H9 (cell line): ENCODE measurements around the gene SEMA3D. TPM values are rescaled to one million over a fixed set of nuclear protein-coding genes. Genes with fewer than 3 reads are reported as not detected.

Experiments
- DNase-seq: peaks from one replicate; pipeline ENCODE4 v3.0.0-alpha.2; 2017
- H2AFZ ChIP-seq: one replicate; pipeline ENCODE4 v1.6.1; 2013; ENCODE audit warnings: mild to moderate bottlenecking, low read length, control low read depth, moderate library complexity
- H2AK5ac ChIP-seq: 2 replicates; pipeline ENCODE4 v1.6.1; 2013; ENCODE audit warnings: low read length, control low read depth, mixed read lengths; ENCODE audit not compliant: insufficient read length
- H2BK120ac ChIP-seq: one replicate; pipeline ENCODE4 v1.6.1; 2013; ENCODE audit warnings: low read depth, mild to moderate bottlenecking, low read length, control low read depth, inconsistent platforms; ENCODE audit not compliant: poor library complexity, severe bottlenecking
- H2BK12ac ChIP-seq: 2 replicates; pipeline ENCODE4 v1.6.1; 2013; ENCODE audit warnings: low read length, control low read depth, mixed read lengths, low read depth; ENCODE audit not compliant: insufficient read length
- H2BK15ac ChIP-seq: 2 replicates; pipeline ENCODE4 v1.6.1; 2013; ENCODE audit warnings: low read depth, low read length, control low read depth
- H2BK20ac ChIP-seq: one replicate; pipeline ENCODE4 v1.6.1; 2013; ENCODE audit warnings: low read depth, mild to moderate bottlenecking, low read length, control low read depth, inconsistent platforms; ENCODE audit not compliant: poor library complexity, severe bottlenecking
- H2BK5ac ChIP-seq: 2 replicates; pipeline ENCODE4 v1.6.1; 2013; ENCODE audit warnings: low read length, control low read depth, mixed read lengths; ENCODE audit not compliant: insufficient read length
- H3K14ac ChIP-seq: 2 replicates; pipeline ENCODE4 v1.6.1; 2013; ENCODE audit warnings: low read length, control low read depth; ENCODE audit not compliant: insufficient read depth
- H3K18ac ChIP-seq: 2 replicates; pipeline ENCODE4 v1.6.1; 2013; ENCODE audit warnings: low read depth, mild to moderate bottlenecking, mixed read lengths, low read length, control low read depth; ENCODE audit not compliant: insufficient read length
- H3K23ac ChIP-seq: 2 replicates; pipeline ENCODE4 v1.6.1; 2013; ENCODE audit warnings: low read length, control low read depth, mixed read lengths, low read depth; ENCODE audit not compliant: insufficient read length
- H3K23me2 ChIP-seq: 2 replicates; pipeline ENCODE4 v1.6.1; 2013; ENCODE audit warnings: low read depth, mild to moderate bottlenecking, mixed read lengths, low read length, control low read depth; ENCODE audit not compliant: insufficient read length, poor library complexity, severe bottlenecking
- H3K27ac ChIP-seq: 2 replicates; pipeline ENCODE4 v1.5.1; 2013; ENCODE audit warnings: low read length, control low read depth, mixed read lengths, low read depth; ENCODE audit not compliant: insufficient read length
- H3K27me3 ChIP-seq: 2 replicates; pipeline ENCODE4 v1.6.1; 2013; ENCODE audit warnings: low read length, control low read depth, inconsistent platforms; ENCODE audit not compliant: insufficient read depth
- H3K4ac ChIP-seq: 2 replicates; pipeline ENCODE4 v1.6.1; 2013; ENCODE audit warnings: low read depth, mild to moderate bottlenecking, control low read depth, inconsistent platforms, low read length, moderate library complexity
- H3K4me1 ChIP-seq: 2 replicates; pipeline ENCODE4 v1.6.1; 2013; ENCODE audit warnings: low read length, control low read depth, inconsistent platforms; ENCODE audit not compliant: insufficient read depth
- H3K4me2 ChIP-seq: 2 replicates; pipeline ENCODE4 v1.6.1; 2013; ENCODE audit warnings: low read length, control low read depth, mixed read lengths; ENCODE audit not compliant: insufficient read length, insufficient read depth
- H3K56ac ChIP-seq: 2 replicates; pipeline ENCODE4 v1.6.1; 2013; ENCODE audit warnings: low read depth, mild to moderate bottlenecking, mixed read lengths, low read length, control low read depth; ENCODE audit not compliant: insufficient read length
- H3K79me1 ChIP-seq: 2 replicates; pipeline ENCODE4 v1.6.1; 2013; ENCODE audit warnings: low read depth, mild to moderate bottlenecking, moderate library complexity, low read length, control low read depth, inconsistent platforms; ENCODE audit not compliant: insufficient read depth, poor library complexity, severe bottlenecking
- H3K79me2 ChIP-seq: 2 replicates; pipeline ENCODE4 v1.6.1; 2013; ENCODE audit warnings: low read length, control low read depth, inconsistent platforms; ENCODE audit not compliant: insufficient read depth
- H3K9ac ChIP-seq: 2 replicates; pipeline ENCODE4 v1.6.1; 2013; ENCODE audit warnings: low read length, control low read depth, mixed read lengths; ENCODE audit not compliant: insufficient read length; ENCODE audit errors: extremely low read depth
- H3K9me3 ChIP-seq: one replicate; pipeline ENCODE4 v1.6.1; 2013; ENCODE audit warnings: low read depth, low read length, inconsistent platforms; ENCODE audit not compliant: control insufficient read depth
- H3T11ph ChIP-seq: one replicate; pipeline ENCODE4 v1.6.1; 2013; ENCODE audit warnings: mild to moderate bottlenecking, low read length, control low read depth, inconsistent platforms
- H4K20me1 ChIP-seq: one replicate; pipeline ENCODE4 v1.6.1; 2013; ENCODE audit not compliant: control insufficient read depth, insufficient read length, insufficient read depth
- H4K5ac ChIP-seq: 2 replicates; pipeline ENCODE4 v1.6.1; 2013; ENCODE audit warnings: low read depth, mild to moderate bottlenecking, mixed read lengths, low read length, control low read depth; ENCODE audit not compliant: insufficient read length
- H4K8ac ChIP-seq: replicated peaks from 2 replicates; pipeline ENCODE4 v1.6.1; 2013; ENCODE audit warnings: low read length, control low read depth, mixed read lengths, low read depth; ENCODE audit not compliant: insufficient read length
- H4K91ac ChIP-seq: 2 replicates; pipeline ENCODE4 v1.6.1; 2013; ENCODE audit warnings: low read depth, mild to moderate bottlenecking, moderate library complexity, mixed read lengths, low read length, control low read depth; ENCODE audit not compliant: insufficient read length
- H3K27ac Mint-ChIP-seq, 3 experiments: 2 replicates in 2 of 3; 3 replicates in 1 of 3; pipeline ENCODE4 v1.8.0; 2020 to 2021; ENCODE audit warnings: mixed read lengths in 3 of 3, mild to moderate bottlenecking in 1 of 3, moderate library complexity in 1 of 3
- H3K27me3 Mint-ChIP-seq: 2 replicates; pipeline ENCODE4 v1.8.0; 2021; ENCODE audit warnings: low read depth, mild to moderate bottlenecking, moderate library complexity, mixed read lengths
- H3K36me3 Mint-ChIP-seq, 3 experiments: 2 replicates in 2 of 3; 3 replicates in 1 of 3; pipeline ENCODE4 v1.8.0; 2020 to 2021; ENCODE audit warnings: low read depth in 3 of 3, mixed read lengths in 3 of 3; ENCODE audit not compliant: insufficient read depth in 1 of 3
- H3K4me1 Mint-ChIP-seq, 2 experiments: 2 replicates each; pipeline ENCODE4 v1.8.0; 2020; ENCODE audit warnings: mixed read lengths in 2 of 2
- H3K4me3 Mint-ChIP-seq, 2 experiments: 2 replicates in 1 of 2; 3 replicates in 1 of 2; pipeline ENCODE4 v1.8.0; 2020 to 2021; ENCODE audit warnings: mild to moderate bottlenecking in 2 of 2, mixed read lengths in 2 of 2, moderate library complexity in 1 of 2
- H3K9me3 Mint-ChIP-seq, 2 experiments: 2 replicates in 1 of 2; 3 replicates in 1 of 2; pipeline ENCODE4 v1.8.0; 2020; ENCODE audit warnings: mild to moderate bottlenecking in 2 of 2, mixed read lengths in 2 of 2, moderate library complexity in 1 of 2
- CTCF ChIP-seq: fragments of 200-600 bp; sonication (generic); conservative IDR thresholded peaks from 3 replicates; pipeline ENCODE4 v1.8.0; 2021; ENCODE audit warnings: antibody characterized with exemption, mild to moderate bottlenecking
- WGBS: extraction: QIAGEN DNeasy Blood & Tissue Kit; methylation state at CpG from one replicate; pipeline ENCODE4 v1.1.7; 2013; ENCODE audit warnings: missing lambda C conversion rate, low lambda C conversion rate, mixed read lengths; ENCODE audit not compliant: insufficient read length; ENCODE audit errors: extremely low coverage; 5-methylcytosine and 5-hydroxymethylcytosine counted together
- total RNA-seq: library from RNA; stranded (reverse); gene quantifications from 2 replicates; pipeline ENCODE4 v1.2.1, GENCODE V29; 2021

The SEMA3D gene
- total RNA-seq, 1 experiment from 2014 or later: 5.4 TPM

- H2BK12ac ChIP-seq: no peak overlapping the region
- no peak overlapping the region for H2BK120ac ChIP-seq
- no peak overlapping the region for H3K56ac ChIP-seq
- H3K4me1 ChIP-seq: no peaks in the 10 kb centered on the region
- Mint-ChIP-seq H3K36me3 (no peaks in the 10 kb centered on the region), H3K4me1 (peaks cover 0 to 13% of the 10 kb centered on the region in 2 experiments; a peak in 3 of 4 replicates), H3K9me3 (no peaks in the 10 kb centered on the region), H3K27ac (peak overlapping the region in 1 of 3 experiments; percentile 62; a peak in 1 of 7 replicates), H3K4me3 (no peak overlapping the region), H3K27me3 (no peaks in the 10 kb centered on the region)
- no peak overlapping the region for H4K5ac ChIP-seq
- H2AFZ ChIP-seq: no peak overlapping the region
- H3K9ac ChIP-seq: no peak overlapping the region
- H3K79me2 ChIP-seq: no peaks in the 10 kb centered on the region
- H2AK5ac ChIP-seq: no peak overlapping the region
- H3K23ac ChIP-seq: no peak overlapping the region
- H3K23me2 ChIP-seq: no peaks in the 10 kb centered on the region
- no peak overlapping the region for H3K4ac ChIP-seq
- TF ChIP-seq CTCF: no peak
- no peak overlapping the region for H3T11ph ChIP-seq
- H3K9me3 ChIP-seq: no peaks in the 10 kb centered on the region
- DNase-seq: no peak
- H3K14ac ChIP-seq: no peak overlapping the region
- no peak overlapping the region for H3K18ac ChIP-seq
- H4K20me1 ChIP-seq: no peaks in the 10 kb centered on the region
- H3K27ac ChIP-seq: no peak overlapping the region
- no peak overlapping the region for H3K4me2 ChIP-seq
- H4K91ac ChIP-seq: no peak overlapping the region
- no peaks in the 10 kb centered on the region for H3K79me1 ChIP-seq
- no peak overlapping the region for H2BK5ac ChIP-seq
- H2BK15ac ChIP-seq: no peak overlapping the region
- H2BK20ac ChIP-seq: no peak overlapping the region
- no peak overlapping the region for H4K8ac ChIP-seq
- no peaks in the 10 kb centered on the region for H3K27me3 ChIP-seq
- no CpG with 5 or more reads among the region's 2 CpGs for WGBS
Observed at GRCh38 chr7:85074992-85075391, 111.9 kb downstream of the SEMA3D start.
